Measurements from ENCODE around the gene RAB3B.
"Not testable (repeated sequence)": the region's sequence is repeated elsewhere in the genome, so short reads cannot be mapped to it uniquely, and the experiment has no call there.

RAB3B gene

GRCh38 chr1:51969038-51969705, 21.3 kb downstream of the RAB3B start:
- TF ChIP-seq, protein P1, sequence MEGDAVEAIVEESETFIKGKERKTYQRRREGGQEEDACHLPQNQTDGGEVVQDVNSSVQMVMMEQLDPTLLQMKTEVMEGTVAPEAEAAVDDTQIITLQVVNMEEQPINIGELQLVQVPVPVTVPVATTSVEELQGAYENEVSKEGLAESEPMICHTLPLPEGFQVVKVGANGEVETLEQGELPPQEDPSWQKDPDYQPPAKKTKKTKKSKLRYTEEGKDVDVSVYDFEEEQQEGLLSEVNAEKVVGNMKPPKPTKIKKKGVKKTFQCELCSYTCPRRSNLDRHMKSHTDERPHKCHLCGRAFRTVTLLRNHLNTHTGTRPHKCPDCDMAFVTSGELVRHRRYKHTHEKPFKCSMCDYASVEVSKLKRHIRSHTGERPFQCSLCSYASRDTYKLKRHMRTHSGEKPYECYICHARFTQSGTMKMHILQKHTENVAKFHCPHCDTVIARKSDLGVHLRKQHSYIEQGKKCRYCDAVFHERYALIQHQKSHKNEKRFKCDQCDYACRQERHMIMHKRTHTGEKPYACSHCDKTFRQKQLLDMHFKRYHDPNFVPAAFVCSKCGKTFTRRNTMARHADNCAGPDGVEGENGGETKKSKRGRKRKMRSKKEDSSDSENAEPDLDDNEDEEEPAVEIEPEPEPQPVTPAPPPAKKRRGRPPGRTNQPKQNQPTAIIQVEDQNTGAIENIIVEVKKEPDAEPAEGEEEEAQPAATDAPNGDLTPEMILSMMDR (conservative IDR thresholded peaks at IDR 0.05; ENCODE audit: low read depth, low read length): no peak
- no peak overlapping the region for H3K4me3 ChIP-seq (ENCODE audit: low read length)
- DNase-seq (ENCODE audit: low read depth): peak; percentile 35

GRCh38 chr1:51968632-51969031, 21.9 kb downstream of the RAB3B start:
- H3K4me3 ChIP-seq (ENCODE audit: low read length): no peak overlapping the region
- TF ChIP-seq, protein P1 (conservative IDR thresholded peaks at IDR 0.05; ENCODE audit: low read depth, low read length): no peak
- DNase-seq (ENCODE audit: low read depth): no peak

- H3K4me3 ChIP-seq (ENCODE audit: low read length); DNase-seq (ENCODE audit: low read depth): not testable (repeated sequence)
Measured at GRCh38 chr1:51967213-51967791, 23.2 kb downstream of the RAB3B start.

- TF ChIP-seq, protein P1 (conservative IDR thresholded peaks at IDR 0.05; ENCODE audit: low read depth, low read length): no peak
- no peak for DNase-seq (ENCODE audit: low read depth)
- no peak overlapping the region for H3K4me3 ChIP-seq (ENCODE audit: low read length)
Measured at GRCh38 chr1:51966559-51966958, 23.9 kb downstream of the RAB3B start.

DNA sequence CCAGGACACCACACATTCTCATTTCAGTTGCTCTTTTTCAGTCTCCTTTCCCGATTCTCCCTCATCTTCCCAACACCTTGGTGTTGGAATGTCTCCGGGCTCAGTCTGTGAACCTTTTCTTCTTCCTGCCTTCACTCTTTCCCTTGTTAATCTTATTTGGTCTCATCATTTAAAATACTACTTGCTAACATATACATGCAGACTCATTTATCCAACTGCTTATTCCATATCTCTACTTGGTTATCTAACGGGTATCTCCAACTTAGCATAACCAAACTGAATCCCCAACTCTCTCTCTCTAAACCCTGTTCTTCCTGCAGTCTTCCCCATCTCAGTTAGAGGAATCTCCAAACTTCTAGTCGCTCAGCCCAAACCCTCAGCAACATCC, 26.2 kb downstream of the RAB3B start:
- DNase-seq (ENCODE audit: low read depth): no peak
- H3K4me3 ChIP-seq (ENCODE audit: low read length): no peak overlapping the region
- TF ChIP-seq, protein P1 (conservative IDR thresholded peaks at IDR 0.05; ENCODE audit: low read depth, low read length): no peak

GRCh38 chr1:51963592-51964308, 26.8 kb downstream of the RAB3B start:
- H3K4me3 ChIP-seq (ENCODE audit: low read length): no peak overlapping the region
- no peak for DNase-seq (ENCODE audit: low read depth)
- TF ChIP-seq, protein P1 (conservative IDR thresholded peaks at IDR 0.05; ENCODE audit: low read depth, low read length): no peak

DNA sequence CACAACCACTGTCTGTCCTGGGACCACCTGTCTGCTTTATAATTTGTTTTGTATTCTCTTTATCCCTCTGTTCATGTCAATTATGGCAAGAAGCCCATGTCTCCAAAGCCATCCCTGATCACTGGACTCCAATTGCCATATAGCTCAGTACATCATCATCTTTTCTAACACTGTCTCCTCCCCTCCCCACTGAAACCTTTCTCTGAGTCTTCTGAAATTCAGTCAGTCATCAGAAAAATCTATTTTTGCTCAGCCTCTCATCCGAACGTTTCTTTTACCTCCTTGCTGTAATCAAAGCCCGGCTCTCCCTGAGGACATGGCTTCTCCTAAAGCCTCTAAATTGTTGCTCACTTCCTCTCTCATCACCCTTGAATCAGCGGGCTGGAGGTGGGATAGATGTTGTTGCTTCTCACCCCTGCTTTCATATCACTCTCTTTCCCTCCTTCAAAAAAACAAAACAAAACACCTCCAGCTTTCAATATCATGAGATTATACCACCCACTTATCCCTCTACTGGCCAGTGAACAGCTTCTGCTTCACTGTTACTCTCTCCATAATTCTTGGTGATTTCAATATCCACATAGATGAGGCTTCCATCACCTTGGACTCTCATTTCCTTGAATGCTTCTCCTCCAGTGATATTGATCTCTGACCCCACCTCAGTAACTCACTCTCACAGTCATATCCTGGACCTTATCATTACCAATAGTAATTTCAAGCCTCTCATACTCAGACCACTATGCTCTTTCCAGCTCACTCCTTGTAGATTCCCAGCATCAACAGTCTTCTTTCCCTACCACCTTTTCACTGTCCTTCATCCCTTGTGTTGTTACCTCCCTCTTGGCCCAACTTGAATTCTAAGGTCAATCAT, 27.8 kb downstream of the RAB3B start:
- TF ChIP-seq, protein P1 (conservative IDR thresholded peaks at IDR 0.05; ENCODE audit: low read depth, low read length): no peak
- no peak for DNase-seq (ENCODE audit: low read depth)
- H3K4me3 ChIP-seq (ENCODE audit: low read length): no peak overlapping the region
